Measurements from ENCODE around the gene OFD1.

The OFD1 gene

GRCh38 chrX:13794417-13794816 lies 59.9 kb downstream of the OFD1 start:
- DNase-seq (ENCODE audit: low read depth): no peak

DNA sequence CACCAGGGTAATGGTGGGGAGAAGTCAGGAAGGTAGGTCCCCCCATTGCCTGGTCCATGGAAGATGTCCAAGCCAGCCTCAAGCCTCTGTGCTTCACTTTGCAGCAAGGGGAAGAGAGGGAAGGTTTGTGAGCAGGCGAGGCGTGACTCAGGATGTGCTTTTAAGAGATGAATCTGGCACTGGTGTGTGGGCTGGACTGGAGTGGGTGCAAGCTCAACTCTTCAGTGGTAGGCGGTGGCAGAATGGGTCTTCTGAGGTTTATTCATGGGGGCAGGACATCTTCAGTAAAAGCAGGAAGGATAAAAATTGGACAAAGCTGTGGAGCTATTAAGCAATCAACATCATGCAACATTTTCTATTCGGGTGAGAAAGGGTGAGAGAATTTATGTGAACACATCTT lies 63.0 kb downstream of the OFD1 start:
- no peak for DNase-seq (ENCODE audit: low read depth)

- DNase-seq (ENCODE audit: low read depth): no peak
These were observed 63.6 kb downstream of the OFD1 start for GRCh38 chrX:13798184-13798583.

DNA sequence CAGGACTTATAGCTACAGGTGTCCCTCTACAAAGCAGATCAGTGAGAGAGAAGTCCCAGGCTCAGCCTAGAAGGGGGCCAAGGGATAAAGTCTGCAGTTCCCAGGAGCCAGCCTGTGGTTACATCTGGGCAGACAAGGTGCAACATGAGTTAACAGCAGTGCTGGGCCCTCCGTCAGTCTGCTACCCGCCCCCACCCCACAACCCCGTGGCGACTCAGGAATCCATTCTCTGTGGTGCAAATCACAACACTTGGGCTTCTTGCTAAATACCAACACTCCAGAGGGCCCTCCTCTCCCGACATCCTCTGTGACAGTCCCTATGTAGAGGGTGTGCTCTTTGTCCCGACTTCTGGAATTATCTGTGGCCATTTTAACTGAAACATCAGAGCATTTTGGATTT lies 68.6 kb downstream of the OFD1 start:
- no peak for DNase-seq (ENCODE audit: low read depth)

DNA sequence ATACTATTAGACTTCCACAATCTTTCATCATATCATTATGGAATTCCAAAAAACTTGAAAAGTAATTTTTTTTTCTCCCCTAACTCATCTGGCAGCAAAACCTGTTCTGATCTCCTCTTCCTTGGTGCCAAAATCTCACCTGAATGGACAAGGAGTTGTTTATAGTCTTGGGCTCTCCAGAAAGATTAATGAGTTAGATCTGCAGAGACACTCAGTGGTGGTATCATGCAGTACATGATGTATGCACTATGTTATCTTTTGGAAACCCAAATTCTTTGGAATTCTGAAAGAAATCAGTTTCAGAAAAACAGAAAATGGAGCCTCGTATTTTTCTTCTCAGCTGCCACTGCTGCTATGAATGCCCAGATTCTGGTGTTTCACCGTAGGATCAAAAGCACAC lies 70.7 kb downstream of the OFD1 start:
- no peak for DNase-seq (ENCODE audit: low read depth)

- DNase-seq (ENCODE audit: low read depth): no peak
These were observed 73.7 kb downstream of the OFD1 start for GRCh38 chrX:13808293-13808692.

- no peak for DNase-seq (ENCODE audit: low read depth)
These were observed 74.3 kb downstream of the OFD1 start for GRCh38 chrX:13808865-13809264.

DNA sequence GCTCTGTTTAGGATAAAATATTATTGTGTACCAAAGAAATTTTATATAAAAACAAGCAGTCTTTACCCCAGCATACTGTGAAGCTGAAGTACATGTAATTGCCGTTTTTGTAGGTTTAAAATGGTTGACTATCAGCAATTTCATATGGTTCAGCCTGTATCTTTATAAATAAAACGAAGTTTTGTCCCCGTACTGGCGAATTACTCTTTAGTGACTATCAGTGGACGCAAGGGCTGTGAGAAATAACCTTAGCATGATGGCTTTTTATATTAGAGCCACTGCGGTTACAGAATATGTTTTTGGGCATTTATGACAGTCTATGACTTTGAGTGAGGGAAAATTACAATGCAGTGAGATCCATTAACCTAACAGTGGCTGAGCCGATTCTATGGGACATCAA lies 81.1 kb downstream of the OFD1 start:
- no peak for DNase-seq (ENCODE audit: low read depth)

- no peak for DNase-seq (ENCODE audit: low read depth)
These were observed 81.6 kb downstream of the OFD1 start for GRCh38 chrX:13816176-13816575.

- DNase-seq (ENCODE audit: low read depth): no peak
These were observed 82.4 kb downstream of the OFD1 start, which contains the start of gene GPM6B for GRCh38 chrX:13816643-13817627. TSS of gene GPM6B (minus strand) at chrX:13817093. CDS start at chrX:13816904, 189 bp downstream.
